ENCODE measurements around the gene MACROH2A1. TPM values are rescaled to one million over a fixed set of nuclear protein-coding genes. Genes with fewer than 3 reads are reported as not detected.

Gene MACROH2A1
- total and polyA plus RNA-seq, 2 of the 4 experiments (the other 2 are of a cell fraction): 122 to 126 TPM

DNA sequence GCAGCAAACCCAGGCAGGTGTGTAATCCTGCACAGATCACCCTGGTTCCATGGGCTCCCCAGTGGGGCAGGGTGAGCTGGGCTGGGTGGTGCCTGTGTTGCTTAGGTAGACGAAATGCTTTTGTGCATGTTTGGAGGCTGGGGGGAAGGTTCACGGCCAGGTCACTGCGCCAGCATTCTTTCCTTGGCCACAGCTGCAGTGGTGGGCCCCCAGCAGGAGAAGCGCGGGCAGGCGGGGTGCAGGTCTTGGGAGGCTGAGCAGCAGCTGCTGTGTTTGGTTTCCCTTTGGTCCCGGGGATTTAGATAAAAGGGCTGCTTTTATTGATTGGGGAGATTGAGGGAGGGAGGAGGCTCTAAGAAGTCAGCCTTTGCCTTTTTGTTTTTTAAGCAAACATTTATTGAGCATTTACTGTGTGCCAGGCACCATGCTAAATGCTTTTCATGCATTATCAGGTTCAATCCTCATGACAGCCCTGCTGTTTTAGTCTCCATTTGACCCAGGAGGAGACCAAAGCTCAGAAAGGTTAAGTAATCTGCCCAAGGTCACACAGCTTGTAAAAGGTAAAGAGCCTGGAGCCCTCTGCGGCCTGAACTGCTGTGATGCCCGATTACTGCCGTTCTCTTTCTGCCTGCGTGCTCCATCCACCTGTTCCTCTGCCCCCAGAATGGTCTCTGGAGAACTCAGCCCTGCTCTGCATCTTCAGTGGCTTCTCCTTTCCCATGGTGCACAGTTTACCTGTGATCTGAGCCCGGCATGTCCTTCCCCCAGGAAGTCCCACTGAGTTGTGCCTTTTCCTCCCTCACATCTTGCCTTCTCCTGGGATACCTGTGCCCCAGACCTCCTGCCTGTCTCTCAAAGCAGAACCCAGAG is 94.4 kb downstream of the MACROH2A1 start:
- dilution Hi-C loops (cut with HindIII; ENCODE audit: low sequenced_read_pairs, unreplicated experiment) (no loop called here), intact Hi-C loops (cut with micrococcal nuclease) (no loop called here), in situ Hi-C loops (cut with MboI; ENCODE audit: low sequenced_read_pairs) (no loop called here)
- Histone ChIP-seq H3K4me2 (ENCODE audit: low read depth, low read length) (no peak overlapping the region), H3K14ac (replicated peaks; ENCODE audit: low read depth, low read length) (peak overlapping the region; percentile 89; the same call in 1 of the 2 replicates), H3K4me1 (ENCODE audit: control insufficient read depth, insufficient read depth, low read length) (peaks cover 28% of the 10 kb centered on the region), H3K4me3 (ENCODE audit: insufficient read depth, low read depth, low read length) (no peak overlapping the region), H2BK5ac (ENCODE audit: low read depth, low read length, poor library complexity, severe bottlenecking) (no peak overlapping the region), H3K27ac (ENCODE audit: insufficient read depth, low read length) (no peak overlapping the region), H3K9ac (ENCODE audit: low read depth, low read length) (no peak overlapping the region), H4K20me1 (ENCODE audit: insufficient read depth, low read length) (no peaks in the 10 kb centered on the region), H2BK20ac (ENCODE audit: low read depth, low read length) (peak overlapping the region; percentile 80), H2BK15ac (ENCODE audit: low read depth, low read length) (peak overlapping the region; percentile 82; the same call in 1 of the 3 replicates), H3K36me3 (ENCODE audit: control insufficient read depth, insufficient read depth, low read length) (no peaks in the 10 kb centered on the region), H3K9me1 (ENCODE audit: insufficient read depth, low read length) (peaks cover 34% of the 10 kb centered on the region), H4K8ac (ENCODE audit: low read depth in 2 of 2, low read length in 2 of 2) (peak overlapping the region in 1 of 2 experiments; percentile 63; a peak in 2 of 4 replicates), H4K91ac (ENCODE audit: insufficient read depth, low read depth, low read length) (peak overlapping the region; percentile 76), H4K5ac (ENCODE audit: low read depth, low read length) (no peak overlapping the region), H3K27me3 (ENCODE audit: control insufficient read depth, insufficient read depth, low read length) (no peaks in the 10 kb centered on the region), H3K4ac (ENCODE audit: low read depth, low read length) (peak overlapping the region; percentile 75), H3K23ac (ENCODE audit: low read depth, low read length) (0 out of 2 replicates have a peak overlapping the region, but pooled peaks have one; percentile 32), H3K9me3 (ENCODE audit: control insufficient read depth, insufficient read depth, low read length) (no peaks in the 10 kb centered on the region), H3K18ac (ENCODE audit: low read depth, low read length) (no peak overlapping the region), H3K56ac (ENCODE audit: extremely low read depth, insufficient read depth, low read length) (no peak overlapping the region), H2AFZ (replicated peaks; ENCODE audit: low read length, poor library complexity) (peak overlapping the region; percentile 63), H2AK9ac (replicated peaks; ENCODE audit: low read depth, low read length, poor library complexity) (no peak overlapping the region), H3K79me1 (ENCODE audit: low read depth in 1 of 2, low read length in 2 of 2) (peaks cover 0 to 13% of the 10 kb centered on the region in 2 experiments; a peak in 2 of 4 replicates), H2AK5ac (ENCODE audit: low read depth, low read length) (peak overlapping the region; percentile 91), H2BK120ac (ENCODE audit: low read depth, low read length) (peak overlapping the region; percentile 98)
- WGBS, 2 experiments (ENCODE audit: extremely low coverage in 2 of 2, insufficient read length in 1 of 2): 67% methylated on average over 3 of the region's 12 CpGs; no CpG with 5 or more reads in 1 of the 2 experiments
- no TSS peak for BruUV-seq (replicated peaks)
- no peak for ATAC-seq (ENCODE audit: low read depth)
- DNase-seq: peak; percentile 24
- ChIA-PET CTCF (no interaction called here), POLR2A (ENCODE audit: unreplicated experiment) (no interaction called here)
- TF ChIP-seq POLR2A (IDR thresholded peaks at IDR 0.05; ENCODE audit: low read depth, low read length) (no peak), FOS (IDR thresholded peaks at IDR 0.05; ENCODE audit: low read depth, low read length) (no peak), BHLHE40 (IDR thresholded peaks at IDR 0.05; ENCODE audit: low read depth, low read length) (no peak), CHD1 (IDR thresholded peaks at IDR 0.05; ENCODE audit: low read depth, low read length) (no peak), RCOR1 (IDR thresholded peaks at IDR 0.05; ENCODE audit: insufficient replicate concordance, low read length) (no peak), RAD21 (IDR thresholded peaks at IDR 0.05; ENCODE audit: low read length) (no peak), SMC3 (IDR thresholded peaks at IDR 0.05; ENCODE audit: low read depth, low read length) (no peak), MAFK (IDR thresholded peaks at IDR 0.05; ENCODE audit: low read depth, low read length) (no peak), MAZ (IDR thresholded peaks at IDR 0.05; ENCODE audit: borderline replicate concordance, low read depth, low read length) (no peak), CEBPB (IDR thresholded peaks at IDR 0.05; ENCODE audit: low read depth, low read length) (no peak), RFX5 (IDR thresholded peaks at IDR 0.05; ENCODE audit: low read depth, low read length) (no peak)
- TF ChIP-seq, protein P1, sequence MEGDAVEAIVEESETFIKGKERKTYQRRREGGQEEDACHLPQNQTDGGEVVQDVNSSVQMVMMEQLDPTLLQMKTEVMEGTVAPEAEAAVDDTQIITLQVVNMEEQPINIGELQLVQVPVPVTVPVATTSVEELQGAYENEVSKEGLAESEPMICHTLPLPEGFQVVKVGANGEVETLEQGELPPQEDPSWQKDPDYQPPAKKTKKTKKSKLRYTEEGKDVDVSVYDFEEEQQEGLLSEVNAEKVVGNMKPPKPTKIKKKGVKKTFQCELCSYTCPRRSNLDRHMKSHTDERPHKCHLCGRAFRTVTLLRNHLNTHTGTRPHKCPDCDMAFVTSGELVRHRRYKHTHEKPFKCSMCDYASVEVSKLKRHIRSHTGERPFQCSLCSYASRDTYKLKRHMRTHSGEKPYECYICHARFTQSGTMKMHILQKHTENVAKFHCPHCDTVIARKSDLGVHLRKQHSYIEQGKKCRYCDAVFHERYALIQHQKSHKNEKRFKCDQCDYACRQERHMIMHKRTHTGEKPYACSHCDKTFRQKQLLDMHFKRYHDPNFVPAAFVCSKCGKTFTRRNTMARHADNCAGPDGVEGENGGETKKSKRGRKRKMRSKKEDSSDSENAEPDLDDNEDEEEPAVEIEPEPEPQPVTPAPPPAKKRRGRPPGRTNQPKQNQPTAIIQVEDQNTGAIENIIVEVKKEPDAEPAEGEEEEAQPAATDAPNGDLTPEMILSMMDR (conservative IDR thresholded peaks at IDR 0.05; ENCODE audit: low read depth, low read length): no peak
- TF ChIP-seq, protein P2, sequence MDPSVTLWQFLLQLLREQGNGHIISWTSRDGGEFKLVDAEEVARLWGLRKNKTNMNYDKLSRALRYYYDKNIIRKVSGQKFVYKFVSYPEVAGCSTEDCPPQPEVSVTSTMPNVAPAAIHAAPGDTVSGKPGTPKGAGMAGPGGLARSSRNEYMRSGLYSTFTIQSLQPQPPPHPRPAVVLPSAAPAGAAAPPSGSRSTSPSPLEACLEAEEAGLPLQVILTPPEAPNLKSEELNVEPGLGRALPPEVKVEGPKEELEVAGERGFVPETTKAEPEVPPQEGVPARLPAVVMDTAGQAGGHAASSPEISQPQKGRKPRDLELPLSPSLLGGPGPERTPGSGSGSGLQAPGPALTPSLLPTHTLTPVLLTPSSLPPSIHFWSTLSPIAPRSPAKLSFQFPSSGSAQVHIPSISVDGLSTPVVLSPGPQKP (IDR thresholded peaks at IDR 0.05; ENCODE audit: borderline replicate concordance, low read depth, low read length): no peak
- TF ChIP-seq, protein P3, sequence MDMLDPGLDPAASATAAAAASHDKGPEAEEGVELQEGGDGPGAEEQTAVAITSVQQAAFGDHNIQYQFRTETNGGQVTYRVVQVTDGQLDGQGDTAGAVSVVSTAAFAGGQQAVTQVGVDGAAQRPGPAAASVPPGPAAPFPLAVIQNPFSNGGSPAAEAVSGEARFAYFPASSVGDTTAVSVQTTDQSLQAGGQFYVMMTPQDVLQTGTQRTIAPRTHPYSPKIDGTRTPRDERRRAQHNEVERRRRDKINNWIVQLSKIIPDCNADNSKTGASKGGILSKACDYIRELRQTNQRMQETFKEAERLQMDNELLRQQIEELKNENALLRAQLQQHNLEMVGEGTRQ (IDR thresholded peaks at IDR 0.05; ENCODE audit: low read depth, low read length): no peak

Measured in IMR-90 (cell line).